GM12874 (cell line): ENCODE results near the gene RELN.

Experiments
- TF ChIP-seq, protein P1 (sequence below): IDR thresholded peaks from 2 replicates; pipeline ENCODE4 v1.5.1; 2011; ENCODE audit warnings: low read depth, mild to moderate bottlenecking, control low read depth, low read length, moderate library complexity; ENCODE audit not compliant: insufficient read depth

RELN gene

DNA sequence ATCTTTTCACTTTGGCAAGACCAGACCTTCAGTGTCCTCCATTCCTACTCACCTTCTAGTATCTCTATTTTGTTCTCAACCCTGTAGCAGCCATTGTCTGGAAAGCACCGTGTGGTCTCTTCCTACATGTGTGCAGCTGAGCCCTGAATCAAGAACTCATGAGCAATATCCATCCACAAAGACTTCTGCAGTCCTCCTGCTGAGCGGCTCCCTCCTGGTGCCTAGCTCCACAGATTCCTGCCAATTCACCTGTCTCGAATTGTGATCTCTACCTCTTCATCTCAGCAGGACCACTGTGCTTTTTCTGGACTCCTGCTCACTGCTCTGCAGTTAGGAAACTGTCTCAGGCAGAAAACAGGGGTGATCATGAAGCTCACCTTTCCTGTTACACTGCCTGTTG lies 118.8 kb downstream of the RELN start:
- TF ChIP-seq, protein P1, sequence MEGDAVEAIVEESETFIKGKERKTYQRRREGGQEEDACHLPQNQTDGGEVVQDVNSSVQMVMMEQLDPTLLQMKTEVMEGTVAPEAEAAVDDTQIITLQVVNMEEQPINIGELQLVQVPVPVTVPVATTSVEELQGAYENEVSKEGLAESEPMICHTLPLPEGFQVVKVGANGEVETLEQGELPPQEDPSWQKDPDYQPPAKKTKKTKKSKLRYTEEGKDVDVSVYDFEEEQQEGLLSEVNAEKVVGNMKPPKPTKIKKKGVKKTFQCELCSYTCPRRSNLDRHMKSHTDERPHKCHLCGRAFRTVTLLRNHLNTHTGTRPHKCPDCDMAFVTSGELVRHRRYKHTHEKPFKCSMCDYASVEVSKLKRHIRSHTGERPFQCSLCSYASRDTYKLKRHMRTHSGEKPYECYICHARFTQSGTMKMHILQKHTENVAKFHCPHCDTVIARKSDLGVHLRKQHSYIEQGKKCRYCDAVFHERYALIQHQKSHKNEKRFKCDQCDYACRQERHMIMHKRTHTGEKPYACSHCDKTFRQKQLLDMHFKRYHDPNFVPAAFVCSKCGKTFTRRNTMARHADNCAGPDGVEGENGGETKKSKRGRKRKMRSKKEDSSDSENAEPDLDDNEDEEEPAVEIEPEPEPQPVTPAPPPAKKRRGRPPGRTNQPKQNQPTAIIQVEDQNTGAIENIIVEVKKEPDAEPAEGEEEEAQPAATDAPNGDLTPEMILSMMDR: no peak

DNA sequence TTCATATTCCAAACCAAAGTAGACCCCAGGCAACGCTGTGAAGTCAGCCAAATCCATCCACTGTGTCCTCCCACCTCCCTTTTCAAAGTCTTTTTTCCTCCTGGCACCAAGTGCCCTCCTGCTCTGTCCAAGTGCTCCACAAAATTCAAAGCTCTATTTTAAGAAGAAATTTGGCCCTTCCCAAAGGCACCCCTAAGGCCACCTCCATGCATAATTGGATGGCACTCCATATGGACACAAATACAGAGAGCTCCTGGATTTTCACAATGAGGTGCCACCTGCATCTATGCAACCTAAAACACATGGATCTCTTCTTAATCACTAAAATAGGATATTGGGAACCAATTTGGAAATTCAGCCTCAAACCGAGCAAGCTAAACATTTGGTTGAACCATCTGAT lies 121.6 kb downstream of the RELN start:
- TF ChIP-seq, protein P1: no peak

- TF ChIP-seq, protein P1: no peak
Observed at GRCh38 chr7:103866919-103867318, 122.5 kb downstream of the RELN start.

GRCh38 chr7:103865442-103865841 lies 124.0 kb downstream of the RELN start:
- TF ChIP-seq, protein P1: no peak

DNA sequence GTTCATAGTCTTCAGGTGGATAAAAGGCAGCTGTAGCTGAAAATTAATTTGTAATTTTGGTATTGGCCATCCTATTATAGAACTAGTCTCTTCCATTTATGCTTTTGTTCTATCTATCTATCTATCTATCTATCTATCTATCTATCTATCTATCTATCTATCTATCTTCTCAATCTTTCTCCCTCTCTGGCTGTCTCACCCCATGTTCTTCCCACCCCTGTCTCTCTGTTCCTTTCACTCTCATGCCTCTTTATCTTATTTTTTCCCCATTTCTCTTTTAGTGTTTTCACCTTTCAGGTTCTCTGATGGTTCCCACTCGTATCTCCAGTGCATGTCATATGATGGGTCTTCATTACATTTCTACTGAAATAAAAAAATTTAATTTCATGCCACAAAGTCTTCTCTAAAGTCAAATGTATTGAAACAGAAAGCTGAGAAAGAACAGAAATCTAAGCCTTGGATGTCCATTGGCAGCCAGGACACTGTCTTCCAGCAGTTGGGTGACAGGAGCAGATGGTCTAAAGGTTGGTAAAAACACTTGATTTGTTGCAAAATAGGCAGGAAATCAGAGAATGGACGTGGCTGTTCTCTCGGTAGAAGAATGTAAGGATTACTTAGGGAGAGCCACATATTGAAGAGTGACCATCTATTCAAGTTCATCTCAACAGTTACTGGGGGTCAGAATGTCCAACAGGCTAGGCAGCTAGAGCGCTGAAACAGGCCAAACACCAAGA lies 127.0 kb downstream of the RELN start:
- TF ChIP-seq, protein P1: no peak

GRCh38 chr7:103859709-103860108 lies 129.7 kb downstream of the RELN start:
- TF ChIP-seq, protein P1: no peak

- TF ChIP-seq, protein P1: no peak
Observed at GRCh38 chr7:103857435-103857834, 132.0 kb downstream of the RELN start.
